HG03108 (cell line): ENCODE results near the gene GLT8D2.

Source experiments
- ATAC-seq: cut with Tn5 transposase; IDR thresholded peaks from one replicate; pipeline ENCODE4 v1.9.1; 2021; ENCODE audit warnings: moderate library complexity; ENCODE audit not compliant: unreplicated experiment

The GLT8D2 gene

GRCh38 chr12:104003596-104003995 is 46.4 kb downstream of the GLT8D2 start:
- no peak for ATAC-seq

DNA sequence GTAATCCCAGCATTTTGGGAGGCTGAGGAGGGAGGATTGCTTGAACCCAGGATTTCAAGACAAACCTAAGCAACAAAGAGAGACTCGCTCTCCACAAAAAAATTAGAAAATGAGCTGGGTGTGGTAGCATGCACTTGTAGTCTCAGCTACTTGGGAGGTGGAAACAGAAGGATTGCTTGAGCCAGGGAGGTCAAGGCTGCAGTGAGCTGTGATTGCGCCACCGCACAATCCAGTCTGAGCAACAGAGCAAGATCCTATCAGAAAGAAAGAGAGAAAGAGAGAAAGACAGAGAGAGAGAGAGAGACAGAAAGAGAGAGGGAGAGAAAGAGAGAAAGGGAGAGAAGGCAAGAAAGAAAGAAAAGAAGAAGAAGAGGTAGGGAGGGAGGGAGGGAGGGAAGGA is 47.3 kb downstream of the GLT8D2 start:
- ATAC-seq = no peak

DNA sequence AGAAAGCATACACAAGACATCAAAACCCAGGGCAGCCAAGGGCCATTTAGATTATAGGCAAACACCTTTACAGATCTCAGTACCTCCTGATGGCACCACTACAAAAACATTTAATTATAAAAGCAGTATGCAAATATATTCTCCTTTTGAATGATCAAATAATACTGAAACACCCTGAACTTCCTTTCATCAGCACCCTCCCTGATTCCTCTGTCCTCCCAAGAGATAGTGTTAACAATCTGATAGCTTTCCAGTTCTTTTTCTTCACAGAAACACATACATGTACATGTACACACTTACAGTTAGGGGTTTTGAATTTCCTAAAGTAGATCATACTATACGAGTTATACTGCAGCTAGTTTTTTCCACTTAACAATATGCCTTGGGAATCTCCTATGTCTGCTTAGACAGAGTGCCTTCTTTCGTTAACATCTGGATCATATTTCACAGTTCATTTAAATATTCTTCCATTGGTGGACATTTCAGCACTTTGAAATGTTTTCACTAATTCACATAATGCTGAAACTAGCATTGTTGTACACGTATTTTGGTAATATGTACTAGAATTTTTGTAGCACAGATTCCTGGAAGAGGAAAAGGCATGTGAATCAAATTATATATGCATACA is 49.1 kb downstream of the GLT8D2 start:
- no peak for ATAC-seq

DNA sequence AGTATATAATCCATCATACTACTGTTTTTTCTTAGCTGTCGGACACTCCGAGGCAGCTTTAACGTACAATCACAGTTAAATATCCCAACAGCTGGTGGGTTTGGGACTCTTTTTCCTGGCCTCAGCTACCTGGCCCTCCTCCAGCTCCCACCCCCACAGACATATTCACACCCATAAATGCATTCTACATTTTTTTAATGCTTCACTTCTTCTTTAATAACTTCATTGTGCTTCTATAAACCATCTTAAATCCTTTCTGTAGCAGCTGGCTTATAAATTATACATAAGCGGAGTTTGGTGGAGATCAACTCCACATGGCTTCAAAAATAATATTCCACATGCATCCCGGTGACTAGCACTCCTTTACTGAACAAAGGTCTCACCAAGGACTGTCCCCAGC is 51.0 kb downstream of the GLT8D2 start:
- ATAC-seq = no peak

- no peak for ATAC-seq
Observed at GRCh38 chr12:103997286-103997900, 52.6 kb downstream of the GLT8D2 start.

GRCh38 chr12:103996595-103996994 is 53.4 kb downstream of the GLT8D2 start:
- no peak for ATAC-seq

GRCh38 chr12:103994235-103994634 is 55.8 kb downstream of the GLT8D2 start:
- ATAC-seq = no peak

DNA sequence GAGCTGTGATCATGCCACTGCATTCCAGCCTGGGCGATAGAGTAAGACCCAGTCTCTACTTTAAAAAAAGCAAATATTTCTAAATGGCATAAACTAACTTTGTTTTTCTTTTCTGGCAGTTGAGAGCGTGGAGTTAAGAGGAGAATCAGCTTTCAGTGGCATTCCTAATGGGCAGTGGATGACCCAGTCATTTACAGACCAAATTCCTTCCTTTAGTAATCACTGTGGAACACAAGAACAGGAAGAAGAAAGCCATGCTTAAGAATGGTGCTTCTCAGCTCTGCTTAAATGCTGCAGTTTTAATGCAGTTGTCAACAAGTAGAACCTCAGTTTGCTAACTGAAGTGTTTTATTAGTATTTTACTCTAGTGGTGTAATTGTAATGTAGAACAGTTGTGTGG is 63.2 kb downstream of the GLT8D2 start:
- no peak for ATAC-seq

- no peak for ATAC-seq
Observed at GRCh38 chr12:103978384-103978982, 71.5 kb downstream of the GLT8D2 start.

DNA sequence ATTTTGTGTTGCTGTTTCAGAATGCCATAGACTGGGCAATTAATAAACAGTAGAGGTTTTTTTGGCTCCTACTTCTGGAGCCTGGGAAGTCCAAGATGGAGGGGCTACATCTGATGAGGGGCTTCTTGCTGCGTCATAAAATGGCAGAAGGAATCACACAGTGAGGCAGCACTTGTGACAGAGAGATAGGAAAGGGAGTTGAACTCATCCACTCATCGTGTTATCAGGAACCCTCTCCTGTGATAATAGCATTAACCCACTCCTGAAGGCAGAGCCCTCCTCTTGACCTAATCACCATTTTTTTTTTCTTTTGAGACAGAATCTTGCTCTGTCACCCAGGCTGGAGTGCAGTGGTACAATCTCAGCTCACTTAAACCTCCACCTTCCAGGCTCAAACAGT is 74.6 kb downstream of the GLT8D2 start:
- ATAC-seq = no peak

DNA sequence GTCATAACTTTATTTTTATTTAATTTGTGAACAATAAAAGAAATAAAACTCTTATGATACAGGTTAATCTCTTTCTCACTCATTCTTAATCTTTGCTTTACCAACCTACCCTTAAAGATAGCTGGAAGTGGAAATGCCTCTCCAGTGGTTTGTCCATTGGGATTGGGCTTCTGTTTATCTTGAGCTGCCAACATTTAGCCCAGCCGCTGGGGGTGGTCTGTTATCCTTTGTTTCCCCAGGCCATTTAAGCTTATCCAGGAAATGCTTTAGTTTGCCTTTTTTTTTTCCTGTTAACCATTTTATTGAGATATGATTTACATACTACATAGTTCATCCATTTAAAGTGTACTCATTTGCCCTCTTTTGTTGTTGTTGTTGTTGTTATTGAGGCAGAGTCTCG is 76.1 kb downstream of the GLT8D2 start:
- ATAC-seq = no peak

- no peak for ATAC-seq
Observed at GRCh38 chr12:103969391-103969790, 80.6 kb downstream of the GLT8D2 start.

GRCh38 chr12:103966736-103967135 is 83.3 kb downstream of the GLT8D2 start:
- ATAC-seq = no peak

DNA sequence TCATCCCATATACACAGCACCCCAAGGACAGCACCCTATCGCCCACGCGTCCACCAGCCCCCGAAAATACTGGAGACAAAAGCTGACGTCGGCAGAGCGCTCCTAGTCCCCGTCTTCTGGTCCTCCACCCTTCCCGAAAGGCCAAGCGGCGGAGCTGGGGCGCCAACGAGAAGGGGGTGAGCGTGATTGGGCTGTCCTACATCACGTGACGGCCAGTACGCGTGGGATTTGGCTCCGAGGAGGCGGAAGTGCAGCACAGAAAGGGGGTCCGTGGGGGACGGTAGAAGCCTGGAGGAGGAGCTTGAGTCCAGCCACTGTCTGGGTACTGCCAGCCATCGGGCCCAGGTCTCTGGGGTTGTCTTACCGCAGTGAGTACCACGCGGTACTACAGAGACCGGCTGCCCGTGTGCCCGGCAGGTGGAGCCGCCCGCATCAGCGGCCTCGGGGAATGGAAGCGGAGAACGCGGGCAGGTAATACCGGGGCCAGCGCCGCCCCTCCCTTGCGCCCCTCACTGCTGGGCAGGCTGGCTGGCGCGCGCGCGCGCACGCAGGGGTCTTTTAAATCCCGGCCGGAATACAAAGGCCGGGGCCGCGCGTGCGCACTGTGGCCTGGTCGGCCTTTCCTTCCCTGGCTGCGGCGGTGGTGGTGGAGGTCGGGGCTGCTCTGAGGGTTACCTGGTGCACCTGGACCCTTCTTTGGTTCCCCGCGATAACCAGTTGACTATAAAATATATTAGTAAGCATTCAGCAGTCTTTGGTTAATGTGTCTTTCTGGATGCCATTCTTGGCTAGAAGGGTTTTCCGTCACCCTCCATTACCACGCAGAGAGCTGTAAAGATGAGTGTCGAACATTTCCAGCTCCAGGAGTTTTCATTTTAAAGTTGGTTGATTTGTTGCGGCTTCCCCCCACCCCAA is 84.1 kb downstream of the GLT8D2 start, which contains the start of gene TDG:
Gene TDG, plus strand, starts transcription at position 283 of the 915 bp plus-strand sequence. Its CDS starts 166 bp downstream, at position 449.
- ATAC-seq = peak; percentile 91

- no peak for ATAC-seq
Observed at GRCh38 chr12:103965255-103965589, 84.8 kb downstream of the GLT8D2 start.

- ATAC-seq = no peak
Observed at GRCh38 chr12:103964805-103965204, 85.2 kb downstream of the GLT8D2 start.

GRCh38 chr12:103962493-103962892 is 87.5 kb downstream of the GLT8D2 start:
- ATAC-seq = no peak

GRCh38 chr12:103960616-103961227 is 89.3 kb downstream of the GLT8D2 start:
- no peak for ATAC-seq

- ATAC-seq = no peak
Observed at GRCh38 chr12:103958621-103959020, 91.4 kb downstream of the GLT8D2 start.

GRCh38 chr12:103957865-103958388 is 92.1 kb downstream of the GLT8D2 start:
- ATAC-seq = no peak

GRCh38 chr12:103956509-103957027 is 93.4 kb downstream of the GLT8D2 start:
- ATAC-seq = peak; percentile 26
